ENCODE data around the gene PFKFB3. TPM values are rescaled to one million over a fixed set of nuclear protein-coding genes. Genes with fewer than 3 reads are reported as not detected.

Gene PFKFB3
- polyA plus RNA-seq, 1 experiment, result 24.3 TPM

GRCh38 chr10:6181249-6181648 is 21.5 kb upstream of the PFKFB3 start:
- Histone ChIP-seq H3K9me3 (ENCODE audit: control insufficient read depth, insufficient read depth, low read length) (peaks cover 6% of the 10 kb centered on the region; the same call in 1 of the 2 replicates), H3K4me3 (ENCODE audit: low read depth, low read length) (no peak overlapping the region), H3K27ac (ENCODE audit: low read depth, low read length) (no peak overlapping the region), H3K27me3 (ENCODE audit: control insufficient read depth, insufficient read depth, low read length) (no peaks in the 10 kb centered on the region)
- TF ChIP-seq CTCF (IDR thresholded peaks at IDR 0.05; ENCODE audit: low read depth, low read length), result no peak
- DNase-seq (ENCODE audit: low read depth, low spot score), result no peak
- POLR2A ChIA-PET, result no interaction called here
- CTCF ChIA-PET, result no interaction called here

GRCh38 chr10:6182454-6183098 is 20.2 kb upstream of the PFKFB3 start:
- H3K9me3 ChIP-seq (ENCODE audit: control insufficient read depth, insufficient read depth, low read length), result peaks cover 6% of the 10 kb centered on the region; the same call in 1 of the 2 replicates
- no peak overlapping the region for H3K27ac ChIP-seq (ENCODE audit: low read depth, low read length)
- DNase-seq (ENCODE audit: low read depth, low spot score), result no peak
- TF ChIP-seq CTCF (IDR thresholded peaks at IDR 0.05; ENCODE audit: low read depth, low read length), result no peak
- ChIA-PET CTCF (no interaction called here), POLR2A (interaction anchor here (0.6 to 1.5 kb wide), 3 partner anchors 9 to 20 kb away, joined by 3 to 6 read pairs (median 5); partner anchors contain the start of gene PFKFB3)
- H3K27me3 ChIP-seq (ENCODE audit: control insufficient read depth, insufficient read depth, low read length), result no peaks in the 10 kb centered on the region
- H3K4me3 ChIP-seq (ENCODE audit: low read depth, low read length), result no peak overlapping the region

- Histone ChIP-seq H3K27ac (ENCODE audit: low read depth, low read length) (no peak overlapping the region), H3K4me3 (ENCODE audit: low read depth, low read length) (no peak overlapping the region), H3K9me3 (ENCODE audit: control insufficient read depth, insufficient read depth, low read length) (peaks cover 6% of the 10 kb centered on the region; the same call in 1 of the 2 replicates), H3K27me3 (ENCODE audit: control insufficient read depth, insufficient read depth, low read length) (no peaks in the 10 kb centered on the region)
- DNase-seq (ENCODE audit: low read depth, low spot score), result no peak
- CTCF ChIA-PET, result interaction anchor here (1.1 to 1.7 kb wide), 2 partner anchors 17 to 221 kb away, joined by 5 read pairs; partner anchors contain the start of gene PFKFB3
- POLR2A ChIA-PET, result no interaction called here
- TF ChIP-seq CTCF (IDR thresholded peaks at IDR 0.05; ENCODE audit: low read depth, low read length), result no peak
Measured at GRCh38 chr10:6185039-6185716, 17.6 kb upstream of the PFKFB3 start.

- CTCF ChIA-PET, result interaction anchor here (0.7 to 2.1 kb wide), 2 partner anchors 15 to 215 kb away, joined by 3 to 10 read pairs; no protein-coding TSS in a partner anchor
- H3K27ac ChIP-seq (ENCODE audit: low read depth, low read length), result no peak overlapping the region
Measured at GRCh38 chr10:6186894-6187256, 15.9 kb upstream of the PFKFB3 start.

More at GRCh38 chr10:6186894-6187256, 15.9 kb upstream of the PFKFB3 start:
- peaks cover 6% of the 10 kb centered on the region; the same call in 1 of the 2 replicates for H3K9me3 ChIP-seq (ENCODE audit: control insufficient read depth, insufficient read depth, low read length)
- no peak for DNase-seq (ENCODE audit: low read depth, low spot score)
- no peak for TF ChIP-seq CTCF (IDR thresholded peaks at IDR 0.05; ENCODE audit: low read depth, low read length)
- POLR2A ChIA-PET, result no interaction called here
- no peaks in the 10 kb centered on the region for H3K27me3 ChIP-seq (ENCODE audit: control insufficient read depth, insufficient read depth, low read length)
- no peak overlapping the region for H3K4me3 ChIP-seq (ENCODE audit: low read depth, low read length)

Data from AG04450 (cell line).